ENCODE results near the gene SPAG4. TPM values are rescaled to one million over a fixed set of nuclear protein-coding genes. Genes with fewer than 3 reads are reported as not detected.

Gene SPAG4
- total RNA-seq (ENCODE audit: low replicate concordance), result 2.2 and 4.7 TPM in 2 replicates

GRCh38 chr20:35615667-35616464 is at the start of gene SPAG4:
Gene SPAG4, plus strand, starts transcription at chr20:35615829. Its CDS starts 175 bp downstream, at chr20:35616004.
- H3K4me3 ChIP-seq (ENCODE audit: low read depth, low read length), result peak within 1 kb of the TSS; percentile 71
- TF ChIP-seq CTCF (IDR thresholded peaks at IDR 0.05; ENCODE audit: insufficient read depth, low read length), result no peak
- DNase-seq (ENCODE audit: low read depth), result peak; percentile 58

- no peak overlapping the region for H3K4me3 ChIP-seq (ENCODE audit: low read depth, low read length)
- DNase-seq (ENCODE audit: low read depth), result no peak
- TF ChIP-seq CTCF (IDR thresholded peaks at IDR 0.05; ENCODE audit: insufficient read depth, low read length), result no peak
Measured at GRCh38 chr20:35568645-35569044, 47.0 kb upstream of the SPAG4 start.

GRCh38 chr20:35571555-35571954 is 44.1 kb upstream of the SPAG4 start:
- DNase-seq (ENCODE audit: low read depth), result no peak
- H3K4me3 ChIP-seq (ENCODE audit: low read depth, low read length), result no peak overlapping the region
- TF ChIP-seq CTCF (IDR thresholded peaks at IDR 0.05; ENCODE audit: insufficient read depth, low read length), result no peak

GRCh38 chr20:35572838-35573237 is 42.8 kb upstream of the SPAG4 start:
- TF ChIP-seq CTCF (IDR thresholded peaks at IDR 0.05; ENCODE audit: insufficient read depth, low read length), result no peak
- no peak overlapping the region for H3K4me3 ChIP-seq (ENCODE audit: low read depth, low read length)
- no peak for DNase-seq (ENCODE audit: low read depth)

GRCh38 chr20:35575958-35576357 is 39.7 kb upstream of the SPAG4 start:
- DNase-seq (ENCODE audit: low read depth), result no peak
- H3K4me3 ChIP-seq (ENCODE audit: low read depth, low read length), result no peak overlapping the region
- TF ChIP-seq CTCF (IDR thresholded peaks at IDR 0.05; ENCODE audit: insufficient read depth, low read length), result no peak

- DNase-seq (ENCODE audit: low read depth), result no peak
- no peak for TF ChIP-seq CTCF (IDR thresholded peaks at IDR 0.05; ENCODE audit: insufficient read depth, low read length)
- no peak overlapping the region for H3K4me3 ChIP-seq (ENCODE audit: low read depth, low read length)
Measured at GRCh38 chr20:35576816-35577215, 38.8 kb upstream of the SPAG4 start.
